Fibroblast of lung (primary cell): ENCODE data around the gene SDE2.

ENCODE experiments used
- CTCF ChIP-seq, 2 donors: IDR thresholded peaks in 1 of 2; conservative IDR thresholded peaks in 1 of 2; 1 replicate in 1 of 2; 2 replicates in 1 of 2; pipeline ENCODE4 v1.5.1; 2011 to 2012; ENCODE audit warnings: low read length in 2 of 2, control low read depth in 1 of 2, inconsistent platforms in 1 of 2, low read depth in 1 of 2, mild to moderate bottlenecking in 1 of 2
- EZH2 ChIP-seq: IDR thresholded peaks from 2 replicates; pipeline ENCODE4 v1.5.1; 2012; ENCODE audit warnings: low read length, control low read depth, mild to moderate bottlenecking; ENCODE audit errors: missing control alignments

GRCh38 chr1:226044514-226045101 lies 45.5 kb upstream of the SDE2 start:
- TF ChIP-seq EZH2, result no peak
- TF ChIP-seq CTCF (conservative IDR thresholded peaks at IDR 0.05 in 1 of 2, IDR thresholded peaks at IDR 0.05 in 1 of 2; ENCODE audit: low read depth in 1 of 2, low read length in 2 of 2), result no peak
